Upper lobe of left lung (tissue), 6 donors: ENCODE results near the gene RWDD2A. TPM values are rescaled to one million over a fixed set of nuclear protein-coding genes. Genes with fewer than 3 reads are reported as not detected.

Experiments used
- ATAC-seq, 2 donors: fragments of 200-7000 bp; cut with Tn5 transposase; one replicate each; pipeline ENCODE4 v1.9.1; 2022; ENCODE audit warnings: mild to moderate bottlenecking in 2 of 2, moderate library complexity in 2 of 2; ENCODE audit not compliant: low FRiP score in 2 of 2
- DNase-seq, 2 donors: peaks; one replicate each; pipeline ENCODE4 v3.0.0-alpha.2; 2019 to 2020
- H3K27ac ChIP-seq, 4 donors: fragments of 200-600 bp; sonication (generic); one replicate each; pipeline ENCODE4 v1.5.1; 2016 to 2019
- H3K27me3 ChIP-seq, 4 donors: fragments of 200-600 bp; sonication (generic); one replicate each; pipeline ENCODE4 v1.5.1; 2017 to 2019
- H3K36me3 ChIP-seq, 4 donors: fragments of 200-600 bp; sonication (generic); one replicate each; pipeline ENCODE4 v1.5.1; 2016 to 2019
- H3K4me1 ChIP-seq, 4 donors: fragments of 200-600 bp; sonication (generic); one replicate each; pipeline ENCODE4 v1.5.1; 2018 to 2019
- H3K4me3 ChIP-seq, 4 donors: fragments of 200-600 bp; sonication (generic); one replicate each; pipeline ENCODE4 v1.5.1; 2017 to 2019; ENCODE audit warnings: mild to moderate bottlenecking in 2 of 4, moderate library complexity in 1 of 4
- H3K9me3 ChIP-seq, 4 donors: fragments of 200-600 bp; sonication (generic); one replicate each; pipeline ENCODE4 v1.5.1; 2018 to 2019
- EP300 ChIP-seq, 4 donors: sonication (generic); formaldehyde crosslinking; IDR thresholded peaks; one replicate each; pipeline ENCODE4 v1.5.1; 2017; ENCODE audit warnings: antibody characterized with exemption in 4 of 4, control low read depth in 2 of 4
- POLR2A ChIP-seq, 4 donors: fragments of 450-650 bp; IDR thresholded peaks; one replicate each; pipeline ENCODE4 v1.5.1; 2016 to 2017; ENCODE audit warnings: antibody characterized with exemption in 4 of 4, mild to moderate bottlenecking in 2 of 4
- POLR2AphosphoS5 ChIP-seq, 2 donors: sonication (generic); formaldehyde crosslinking; IDR thresholded peaks; one replicate each; pipeline ENCODE4 v1.5.1; 2017; ENCODE audit warnings: antibody characterized with exemption in 2 of 2
- WGBS, 2 donors: methylation state at CpG; one replicate each; pipeline ENCODE4 v1.1.5; 2017 to 2018; 5-methylcytosine and 5-hydroxymethylcytosine counted together
- total RNA-seq, 6 donors: library from RNA; depleted of rRNA in 4 of 6; stranded (reverse); fragments of >200 nt in 4 of 6; gene quantifications; one replicate each; pipeline versions ENCODE4 v1.1.0 to v1.2.1, GENCODE V29; 2016 to 2021
- TF ChIP-seq, protein P1 (sequence below), 6 experiments: fragments of 450-650 bp in 4 of 6; fragments of 200-600 bp in 2 of 6; sonication (generic) in 2 of 6; IDR thresholded peaks; one replicate each; pipeline ENCODE4 v1.5.1; 2016 to 2019; ENCODE audit warnings: antibody characterized with exemption in 6 of 6
- donor health status: DM: no; HTN: no; CAD: no; lungs with moderate emphysema.
- donor health status: DM: no; HTN: yes; CAD: no; lungs with severe emphysema.

The RWDD2A gene
- total RNA-seq, 6 donors from 2014 or later: 2.3 to 5.2 (median 3.7) TPM

DNA sequence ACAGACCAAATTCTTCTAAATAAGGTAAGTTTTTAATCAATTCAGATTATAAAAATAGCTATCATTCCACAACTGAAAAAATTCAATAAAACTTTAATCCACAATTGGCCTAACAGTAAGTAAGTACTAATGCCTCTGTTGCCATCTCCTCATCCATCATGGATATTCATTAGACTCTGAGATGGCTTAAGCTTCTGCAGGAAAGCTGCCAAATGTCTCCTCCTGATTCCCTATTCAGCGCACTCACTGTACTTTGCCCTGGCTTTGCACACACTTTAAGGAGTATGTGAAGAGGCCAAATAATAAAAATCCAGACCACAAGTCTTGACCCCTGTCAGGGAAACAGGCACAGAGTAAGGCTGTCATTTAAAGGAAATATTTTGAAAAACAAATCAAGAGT lies 23.6 kb upstream of the RWDD2A start:
- peaks cover 19 to 100% (median 79%) of the 10 kb centered on the region in 4 donors for H3K36me3 ChIP-seq
- ATAC-seq: no peak
- H3K4me1 ChIP-seq: no peaks in the 10 kb centered on the region
- TF ChIP-seq POLR2AphosphoS5 (IDR thresholded peaks at IDR 0.05) (no peak), EP300 (IDR thresholded peaks at IDR 0.05) (no peak), POLR2A (IDR thresholded peaks at IDR 0.05) (no peak)
- TF ChIP-seq, protein P1, sequence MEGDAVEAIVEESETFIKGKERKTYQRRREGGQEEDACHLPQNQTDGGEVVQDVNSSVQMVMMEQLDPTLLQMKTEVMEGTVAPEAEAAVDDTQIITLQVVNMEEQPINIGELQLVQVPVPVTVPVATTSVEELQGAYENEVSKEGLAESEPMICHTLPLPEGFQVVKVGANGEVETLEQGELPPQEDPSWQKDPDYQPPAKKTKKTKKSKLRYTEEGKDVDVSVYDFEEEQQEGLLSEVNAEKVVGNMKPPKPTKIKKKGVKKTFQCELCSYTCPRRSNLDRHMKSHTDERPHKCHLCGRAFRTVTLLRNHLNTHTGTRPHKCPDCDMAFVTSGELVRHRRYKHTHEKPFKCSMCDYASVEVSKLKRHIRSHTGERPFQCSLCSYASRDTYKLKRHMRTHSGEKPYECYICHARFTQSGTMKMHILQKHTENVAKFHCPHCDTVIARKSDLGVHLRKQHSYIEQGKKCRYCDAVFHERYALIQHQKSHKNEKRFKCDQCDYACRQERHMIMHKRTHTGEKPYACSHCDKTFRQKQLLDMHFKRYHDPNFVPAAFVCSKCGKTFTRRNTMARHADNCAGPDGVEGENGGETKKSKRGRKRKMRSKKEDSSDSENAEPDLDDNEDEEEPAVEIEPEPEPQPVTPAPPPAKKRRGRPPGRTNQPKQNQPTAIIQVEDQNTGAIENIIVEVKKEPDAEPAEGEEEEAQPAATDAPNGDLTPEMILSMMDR (IDR thresholded peaks at IDR 0.05): no peak
- H3K27ac ChIP-seq: no peak overlapping the region
- H3K27me3 ChIP-seq: no peaks in the 10 kb centered on the region
- H3K4me3 ChIP-seq: no peak overlapping the region
- 71 to 73% methylated on average over 1 of the region's 1 CpG for WGBS, 2 donors
- no peaks in the 10 kb centered on the region for H3K9me3 ChIP-seq
- DNase-seq: no peak

DNA sequence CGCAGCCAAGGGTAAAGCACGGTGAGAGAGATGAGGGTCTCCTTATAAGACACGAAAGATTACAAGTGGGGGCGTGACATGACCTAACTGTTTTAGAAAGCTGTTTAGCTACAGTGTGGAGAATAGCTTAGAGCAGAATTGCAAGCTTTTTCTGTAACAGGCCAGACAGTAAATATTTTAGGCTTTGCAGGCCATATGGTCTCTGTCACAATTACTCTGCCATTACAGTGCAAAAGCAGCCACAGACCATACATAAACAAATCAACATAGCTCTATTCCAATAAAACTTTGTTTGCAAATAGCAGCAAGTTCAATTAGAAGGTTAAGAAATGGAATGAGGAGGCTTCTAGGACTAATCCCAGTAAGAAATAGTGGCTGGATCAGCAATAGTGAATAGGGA lies 16.9 kb upstream of the RWDD2A start:
- H3K27me3 ChIP-seq: no peaks in the 10 kb centered on the region
- peaks cover 4 to 100% (median 52%) of the 10 kb centered on the region in 4 donors for H3K36me3 ChIP-seq
- ATAC-seq: no peak
- WGBS, 2 donors: 81 to 92% methylated on average over 4 of the region's 4 CpGs
- no peak overlapping the region for H3K4me3 ChIP-seq
- DNase-seq: no peak
- H3K4me1 ChIP-seq: no peaks in the 10 kb centered on the region
- no peaks in the 10 kb centered on the region for H3K9me3 ChIP-seq
- H3K27ac ChIP-seq: no peak overlapping the region
- TF ChIP-seq POLR2A (IDR thresholded peaks at IDR 0.05): no peak
- TF ChIP-seq EP300 (IDR thresholded peaks at IDR 0.05): no peak
- TF ChIP-seq, protein P1 (IDR thresholded peaks at IDR 0.05): no peak
- TF ChIP-seq POLR2AphosphoS5 (IDR thresholded peaks at IDR 0.05): no peak

DNA sequence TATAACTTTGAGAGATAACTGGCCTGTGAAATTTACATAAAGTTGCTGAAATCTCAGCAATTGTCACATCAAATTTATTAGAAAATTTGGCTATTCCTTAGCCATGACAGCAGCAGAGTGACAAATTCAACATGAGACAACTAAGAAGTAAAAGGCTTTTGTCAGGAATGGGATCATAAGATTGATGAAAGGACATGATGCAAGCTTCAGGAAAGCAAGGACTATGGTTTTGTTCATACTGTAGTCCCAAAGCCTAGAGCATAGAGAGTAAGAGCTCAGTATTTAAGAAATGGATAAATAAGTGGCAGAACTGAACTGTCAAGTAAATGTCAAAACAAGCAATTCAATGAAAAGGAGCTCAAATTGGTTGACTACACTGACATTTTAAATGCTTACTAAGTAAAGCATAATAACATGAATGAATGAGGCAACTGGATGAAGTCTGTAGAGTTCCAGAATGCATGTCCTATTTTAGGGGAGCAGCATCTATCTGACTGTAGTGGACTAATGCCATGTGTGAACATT lies 12.7 kb upstream of the RWDD2A start:
- Histone ChIP-seq H3K36me3 (peaks cover 7 to 99% (median 39%) of the 10 kb centered on the region in 4 donors), H3K4me1 (peaks cover 0 to 6% (median 3%) of the 10 kb centered on the region in 4 donors), H3K27me3 (no peaks in the 10 kb centered on the region), H3K4me3 (no peak overlapping the region), H3K9me3 (no peaks in the 10 kb centered on the region), H3K27ac (no peak overlapping the region)
- ATAC-seq: no peak
- TF ChIP-seq, protein P1 (IDR thresholded peaks at IDR 0.05): no peak
- TF ChIP-seq POLR2A (IDR thresholded peaks at IDR 0.05) (no peak), POLR2AphosphoS5 (IDR thresholded peaks at IDR 0.05) (no peak), EP300 (IDR thresholded peaks at IDR 0.05) (no peak)
- no peak for DNase-seq

DNA sequence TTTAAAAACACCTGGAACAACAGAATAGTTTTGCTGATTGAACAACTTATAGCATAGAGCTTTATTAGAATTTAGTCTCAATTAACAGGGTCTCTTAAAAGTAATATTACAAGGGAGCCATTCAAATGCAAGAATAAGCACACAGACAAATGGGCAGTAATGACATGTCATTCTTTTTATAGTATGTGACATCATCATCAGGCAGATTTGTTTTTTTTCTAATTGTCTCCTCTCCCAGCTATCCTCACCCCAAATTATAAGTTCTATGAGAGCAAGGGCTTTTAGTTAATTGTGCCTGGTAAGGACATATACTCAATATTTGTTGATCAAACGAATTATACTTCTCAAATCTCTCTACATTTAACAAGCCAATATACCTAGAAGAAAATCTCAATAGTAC lies 11.0 kb upstream of the RWDD2A start:
- WGBS, 2 donors: 86 to 94% methylated on average over 1 of the region's 1 CpG
- TF ChIP-seq EP300 (IDR thresholded peaks at IDR 0.05): no peak
- TF ChIP-seq, protein P1 (IDR thresholded peaks at IDR 0.05): no peak
- no peak for TF ChIP-seq POLR2AphosphoS5 (IDR thresholded peaks at IDR 0.05)
- TF ChIP-seq POLR2A (IDR thresholded peaks at IDR 0.05): no peak
- Histone ChIP-seq H3K36me3 (peaks cover 7 to 97% (median 39%) of the 10 kb centered on the region in 4 donors), H3K27me3 (no peaks in the 10 kb centered on the region), H3K4me1 (peaks cover 0 to 6% (median 3%) of the 10 kb centered on the region in 4 donors), H3K4me3 (no peak overlapping the region), H3K9me3 (no peaks in the 10 kb centered on the region), H3K27ac (no peak overlapping the region)
- ATAC-seq (no peak), DNase-seq (no peak)
